NCI-H1105 (cell line): ENCODE measurements around the gene LRRC45.

Experiments
- DNase-seq: peaks from one replicate; lab custom pipeline; 2025; lab: John Stamatoyannopoulos, UW

LRRC45 gene

GRCh38 chr17:82063424-82064415 is 40.6 kb downstream of the LRRC45 start:
- no peak for DNase-seq

- DNase-seq = no peak
Measured at GRCh38 chr17:82064433-82065192, 41.5 kb downstream of the LRRC45 start.

- DNase-seq = no peak
Measured at GRCh38 chr17:82065193-82065637, 42.1 kb downstream of the LRRC45 start.

- no peak for DNase-seq
Measured at GRCh38 chr17:82065638-82066303, 42.7 kb downstream of the LRRC45 start, which contains the start of gene DUS1L. TSS of gene DUS1L (minus strand) at chr17:82065804. CDS start at chr17:82065059, 745 bp downstream.

GRCh38 chr17:82070611-82071010 is 47.5 kb downstream of the LRRC45 start:
- no peak for DNase-seq

GRCh38 chr17:82072827-82073226 is 49.7 kb downstream of the LRRC45 start:
- DNase-seq = no peak

GRCh38 chr17:82073446-82073845 is 50.3 kb downstream of the LRRC45 start:
- DNase-seq = no peak

GRCh38 chr17:82076018-82076784 is 53.1 kb downstream of the LRRC45 start:
- no peak for DNase-seq

GRCh38 chr17:82076785-82077591 is 53.9 kb downstream of the LRRC45 start:
- DNase-seq = no peak

- DNase-seq = no peak
Measured at GRCh38 chr17:82077617-82078358, 54.7 kb downstream of the LRRC45 start.

GRCh38 chr17:82078433-82078832 is 55.3 kb downstream of the LRRC45 start:
- no peak for DNase-seq

GRCh38 chr17:82079001-82079677 is 56.0 kb downstream of the LRRC45 start:
- no peak for DNase-seq

GRCh38 chr17:82080048-82080788 is 57.1 kb downstream of the LRRC45 start:
- DNase-seq = no peak
